Colonic mucosa (tissue), 4 donors: Measurements from ENCODE around the gene ST3GAL3. TPM values are rescaled to one million over a fixed set of nuclear protein-coding genes. Genes with fewer than 3 reads are reported as not detected.

Experiments
- DNase-seq: peaks from one replicate; pipeline ENCODE4 v3.0.0-alpha.2; 2020
- H3K27ac ChIP-seq: fragments of 200-600 bp; one replicate; pipeline ENCODE4 v1.8.0; 2021
- H3K27me3 ChIP-seq: fragments of 200-600 bp; one replicate; pipeline ENCODE4 v1.8.0; 2021
- H3K36me3 ChIP-seq: fragments of 200-600 bp; one replicate; pipeline ENCODE4 v1.8.0; 2021
- H3K4me1 ChIP-seq: fragments of 200-600 bp; one replicate; pipeline ENCODE4 v1.8.0; 2021; ENCODE audit warnings: mild to moderate bottlenecking
- H3K4me3 ChIP-seq: fragments of 200-600 bp; one replicate; pipeline ENCODE4 v1.8.0; 2021
- H3K9ac ChIP-seq, 2 donors: one replicate each; pipeline ENCODE4 v1.7.0; 2013; ENCODE audit warnings: control low read depth in 2 of 2, low read depth in 2 of 2, low read length in 2 of 2
- H3K9me3 ChIP-seq: fragments of 200-600 bp; one replicate; pipeline ENCODE4 v1.8.0; 2021
- intact Hi-C: fragments of 100-400 bp; cut with DNase I; formaldehyde crosslinking; loops from one replicate; pipeline ENCODE4 v1.14.1; 2022
- total RNA-seq, 2 donors: library from RNA; stranded (reverse); fragmentation: NEBNext Ultra II Directional in 1 of 2; extraction: Animal tissue kit (Norgen Biotek cat#: 25700) in 1 of 2; gene quantifications; one replicate each; pipeline ENCODE4 v1.2.1, GENCODE V29; 2021
- TF ChIP-seq, protein P1 (sequence below): fragments of 200-600 bp; IDR thresholded peaks from one replicate; pipeline ENCODE4 v1.8.0; 2022; ENCODE audit warnings: antibody characterized with exemption, mild to moderate bottlenecking
- donor health status: healthy.
- donor health status: DM: no; HTN: no; CAD: no.
- donor health status: DM: no; HTN: no; CAD: no.

Gene ST3GAL3
- total RNA-seq, 2 donors from 2014 or later: 5.1 to 6.0 TPM

DNA sequence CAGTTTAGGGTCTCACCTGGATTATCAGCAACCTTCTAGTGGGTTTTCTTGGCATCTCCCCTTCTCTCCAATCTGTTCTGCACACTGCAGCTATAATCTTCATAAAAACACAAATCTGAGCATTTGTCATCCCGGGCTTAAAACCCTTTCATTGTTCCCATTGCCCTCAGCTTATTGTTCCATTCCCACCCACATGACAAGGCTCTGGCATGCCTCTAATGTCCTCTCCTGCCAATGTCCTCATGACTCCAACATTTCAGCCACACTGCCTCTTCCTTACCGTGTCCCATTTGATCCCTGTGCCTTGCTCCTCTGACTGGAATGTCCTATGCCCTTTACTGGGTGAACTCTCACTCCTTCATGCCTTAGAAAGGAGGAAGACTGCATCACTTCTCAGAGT is 255.0 kb downstream of the ST3GAL3 start:
- Histone ChIP-seq H3K9me3 (no peaks in the 10 kb centered on the region), H3K4me3 (no peak overlapping the region), H3K27ac (no peak overlapping the region), H3K4me1 (no peaks in the 10 kb centered on the region), H3K36me3 (no peaks in the 10 kb centered on the region), H3K27me3 (no peaks in the 10 kb centered on the region), H3K9ac (no peak overlapping the region)
- intact Hi-C loops: no loop called here
- TF ChIP-seq, protein P1, sequence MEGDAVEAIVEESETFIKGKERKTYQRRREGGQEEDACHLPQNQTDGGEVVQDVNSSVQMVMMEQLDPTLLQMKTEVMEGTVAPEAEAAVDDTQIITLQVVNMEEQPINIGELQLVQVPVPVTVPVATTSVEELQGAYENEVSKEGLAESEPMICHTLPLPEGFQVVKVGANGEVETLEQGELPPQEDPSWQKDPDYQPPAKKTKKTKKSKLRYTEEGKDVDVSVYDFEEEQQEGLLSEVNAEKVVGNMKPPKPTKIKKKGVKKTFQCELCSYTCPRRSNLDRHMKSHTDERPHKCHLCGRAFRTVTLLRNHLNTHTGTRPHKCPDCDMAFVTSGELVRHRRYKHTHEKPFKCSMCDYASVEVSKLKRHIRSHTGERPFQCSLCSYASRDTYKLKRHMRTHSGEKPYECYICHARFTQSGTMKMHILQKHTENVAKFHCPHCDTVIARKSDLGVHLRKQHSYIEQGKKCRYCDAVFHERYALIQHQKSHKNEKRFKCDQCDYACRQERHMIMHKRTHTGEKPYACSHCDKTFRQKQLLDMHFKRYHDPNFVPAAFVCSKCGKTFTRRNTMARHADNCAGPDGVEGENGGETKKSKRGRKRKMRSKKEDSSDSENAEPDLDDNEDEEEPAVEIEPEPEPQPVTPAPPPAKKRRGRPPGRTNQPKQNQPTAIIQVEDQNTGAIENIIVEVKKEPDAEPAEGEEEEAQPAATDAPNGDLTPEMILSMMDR: no peak
- no peak for DNase-seq

DNA sequence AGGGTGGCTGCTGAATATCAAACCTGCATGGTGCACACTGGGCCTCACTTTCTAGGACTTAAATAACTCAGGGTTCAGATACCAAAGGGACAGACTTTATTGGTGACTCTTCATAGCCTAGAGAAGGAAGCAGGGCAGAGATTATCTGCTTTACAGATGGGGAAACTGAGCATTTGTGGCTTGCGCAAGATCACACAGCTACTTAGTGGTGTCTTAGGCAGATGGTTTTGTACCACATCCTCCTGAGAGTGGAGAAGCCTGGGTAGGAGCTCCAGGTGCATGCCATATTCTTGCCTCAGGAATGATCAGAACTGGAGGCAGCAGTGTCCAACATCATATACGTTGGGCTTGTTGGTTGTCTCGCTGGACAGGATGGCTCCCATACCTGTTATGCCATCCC is 255.7 kb downstream of the ST3GAL3 start:
- H3K27ac ChIP-seq: no peak overlapping the region
- H3K9me3 ChIP-seq: no peaks in the 10 kb centered on the region
- H3K9ac ChIP-seq: no peak overlapping the region
- H3K4me3 ChIP-seq: no peak overlapping the region
- DNase-seq: no peak
- H3K36me3 ChIP-seq: no peaks in the 10 kb centered on the region
- intact Hi-C loops: no loop called here
- TF ChIP-seq, protein P1: no peak
- no peaks in the 10 kb centered on the region for H3K4me1 ChIP-seq
- H3K27me3 ChIP-seq: no peaks in the 10 kb centered on the region

DNA sequence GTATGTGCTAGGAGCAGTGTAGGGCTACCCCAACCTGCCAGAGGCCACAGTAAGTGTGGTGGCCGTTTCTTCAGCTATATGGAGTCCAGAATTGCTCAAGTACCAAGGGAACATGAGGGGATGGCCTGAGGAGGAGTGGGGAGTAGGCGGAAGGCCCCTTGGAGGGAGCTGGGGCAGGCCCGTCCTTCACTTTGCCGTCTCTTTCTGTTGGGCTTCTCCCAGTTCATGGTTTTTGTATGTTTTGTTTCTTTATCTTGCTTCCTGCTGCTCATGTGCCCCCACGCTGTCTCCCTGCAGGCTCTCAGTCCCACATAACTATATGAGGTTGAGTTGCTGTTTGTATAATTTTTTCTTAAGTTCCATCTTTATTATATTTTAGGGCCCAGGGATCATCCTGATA is 256.6 kb downstream of the ST3GAL3 start:
- Histone ChIP-seq H3K4me3 (no peak overlapping the region), H3K9ac (no peak overlapping the region), H3K27me3 (no peaks in the 10 kb centered on the region), H3K9me3 (no peaks in the 10 kb centered on the region), H3K36me3 (no peaks in the 10 kb centered on the region), H3K27ac (no peak overlapping the region), H3K4me1 (no peaks in the 10 kb centered on the region)
- DNase-seq: no peak
- TF ChIP-seq, protein P1: no peak
- intact Hi-C loops: no loop called here

DNA sequence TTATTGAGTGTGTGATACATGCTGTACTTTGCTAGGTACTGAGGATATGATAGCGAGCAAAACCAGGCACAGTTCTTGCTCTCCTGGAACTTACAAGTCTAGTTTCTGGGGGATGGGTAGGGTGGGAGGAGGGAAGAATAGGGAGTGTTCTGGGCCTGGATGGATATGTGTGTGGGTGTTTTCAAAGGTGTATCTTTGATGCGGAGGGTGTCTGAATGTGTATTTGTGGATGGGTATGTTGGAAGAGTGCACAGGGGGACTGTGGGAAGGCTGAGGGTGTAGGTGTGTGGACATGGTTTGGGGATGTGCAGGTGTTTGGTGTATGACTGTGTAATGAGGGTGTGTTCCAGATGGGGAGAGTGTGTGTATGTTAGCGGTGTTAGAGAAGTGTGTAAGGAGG is 258.0 kb downstream of the ST3GAL3 start:
- no peaks in the 10 kb centered on the region for H3K36me3 ChIP-seq
- H3K27ac ChIP-seq: no peak overlapping the region
- TF ChIP-seq, protein P1: no peak
- intact Hi-C loops: no loop called here
- no peaks in the 10 kb centered on the region for H3K27me3 ChIP-seq
- DNase-seq: no peak
- peaks cover under 1% of the 10 kb centered on the region for H3K4me1 ChIP-seq
- H3K9me3 ChIP-seq: no peaks in the 10 kb centered on the region
- no peak overlapping the region for H3K9ac ChIP-seq
- no peak overlapping the region for H3K4me3 ChIP-seq

DNA sequence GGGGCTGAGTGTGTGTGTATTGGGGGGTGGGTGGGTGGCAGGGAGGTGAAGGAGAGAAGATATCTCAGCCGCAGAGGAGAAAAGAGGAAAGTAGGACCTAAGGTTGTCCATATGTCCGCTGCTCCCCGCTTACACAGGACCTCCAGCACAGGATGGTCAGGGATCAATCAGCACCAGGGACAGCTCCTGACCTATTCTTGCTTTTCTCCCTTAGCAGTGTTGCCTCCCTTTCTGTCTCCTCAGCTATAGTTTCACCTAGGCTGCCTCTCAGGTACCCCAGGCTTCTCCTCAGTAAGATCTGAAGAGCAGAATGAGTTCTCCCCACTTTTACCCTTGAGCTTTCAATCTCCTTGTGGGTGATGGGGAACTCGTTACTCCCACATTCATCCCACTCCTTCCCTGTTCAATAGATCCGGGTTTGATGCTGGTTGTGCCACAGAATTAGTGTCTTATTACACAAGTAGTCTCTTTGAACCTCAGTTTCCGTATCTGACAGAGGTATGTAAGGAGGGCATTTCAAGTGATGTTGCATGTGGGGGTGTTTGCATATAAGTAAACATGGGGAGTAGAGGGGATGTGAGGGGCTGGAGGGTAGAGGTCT is 261.1 kb downstream of the ST3GAL3 start:
- no peak overlapping the region for H3K9ac ChIP-seq
- TF ChIP-seq, protein P1: no peak
- intact Hi-C loops: no loop called here
- H3K27ac ChIP-seq: no peak overlapping the region
- H3K36me3 ChIP-seq: no peaks in the 10 kb centered on the region
- no peaks in the 10 kb centered on the region for H3K9me3 ChIP-seq
- no peak for DNase-seq
- peaks cover 6% of the 10 kb centered on the region for H3K4me1 ChIP-seq
- no peak overlapping the region for H3K4me3 ChIP-seq
- no peaks in the 10 kb centered on the region for H3K27me3 ChIP-seq
